Activated CD4-positive, alpha-beta T cell treated with anti-CD3 and anti-CD28 coated beads, Interleukin-2, Interleukin-6, amounts not matched to agents 100 ng/mL and 50 ng/mL, durations not matched to agents 16 hours and 8 hours (primary cell): ENCODE measurements around the gene TEX11.
"Not testable (repeated sequence)": the region's sequence is repeated elsewhere in the genome, so short reads cannot be mapped to it uniquely, and the experiment has no call there.

Source experiments
- DNase-seq: peaks from one replicate; pipeline ENCODE4 v3.0.0-alpha.2; 2020

Gene TEX11

GRCh38 chrX:70577442-70577841 lies 331.1 kb downstream of the TEX11 start:
- DNase-seq = no peak

DNA sequence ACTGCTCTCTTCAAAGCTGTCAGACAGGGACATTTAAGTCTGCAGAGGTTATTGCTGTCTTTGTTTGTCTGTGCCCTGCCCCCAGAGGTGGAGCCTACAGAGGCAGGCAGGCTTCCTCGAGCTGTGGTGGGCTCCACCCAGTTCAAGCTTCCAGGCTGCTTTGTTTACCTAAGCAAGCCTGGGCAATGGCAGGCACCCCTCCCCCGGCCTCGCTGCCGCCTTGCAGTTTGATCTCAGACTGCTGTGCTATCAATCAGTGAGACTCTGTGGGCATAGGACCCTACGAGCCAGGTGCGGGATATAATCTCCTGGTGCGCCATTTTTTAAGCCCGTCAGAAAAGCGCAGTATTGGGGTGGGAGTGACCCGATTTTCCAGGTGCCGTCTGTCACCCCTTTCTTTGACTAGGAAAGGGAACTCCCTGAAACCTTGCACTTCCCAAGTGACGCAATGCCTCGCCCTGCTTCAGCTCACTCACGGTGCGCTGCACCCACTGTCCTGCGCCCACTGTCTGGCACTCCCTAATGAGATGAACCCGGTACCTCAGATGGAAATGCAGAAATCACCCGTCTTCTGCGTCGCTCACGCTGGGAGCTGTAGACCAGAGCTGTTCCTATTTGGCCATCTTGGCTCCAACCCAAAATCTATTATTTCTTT lies 338.5 kb downstream of the TEX11 start:
- DNase-seq = not testable (repeated sequence)

DNA sequence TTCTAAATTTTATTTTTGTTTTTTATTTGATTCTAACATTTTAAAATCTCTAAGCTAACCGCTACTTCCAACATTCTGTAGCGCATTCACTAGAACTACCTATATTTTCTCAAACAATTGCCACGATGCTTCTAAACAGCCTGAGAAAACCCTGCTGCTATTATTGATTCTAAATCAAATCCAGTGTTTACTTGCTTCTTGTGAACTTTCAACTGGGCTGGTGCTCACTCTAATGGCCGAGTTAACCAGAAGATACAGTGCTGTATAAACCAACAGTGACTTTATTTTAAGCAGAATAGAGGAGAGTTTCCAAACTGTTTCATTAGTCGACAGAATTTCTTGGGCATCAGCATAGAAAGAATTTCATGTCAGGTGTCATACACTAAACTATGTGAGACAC lies 353.6 kb downstream of the TEX11 start:
- no peak for DNase-seq

GRCh38 chrX:70554523-70554922 lies 354.0 kb downstream of the TEX11 start:
- DNase-seq = no peak

DNA sequence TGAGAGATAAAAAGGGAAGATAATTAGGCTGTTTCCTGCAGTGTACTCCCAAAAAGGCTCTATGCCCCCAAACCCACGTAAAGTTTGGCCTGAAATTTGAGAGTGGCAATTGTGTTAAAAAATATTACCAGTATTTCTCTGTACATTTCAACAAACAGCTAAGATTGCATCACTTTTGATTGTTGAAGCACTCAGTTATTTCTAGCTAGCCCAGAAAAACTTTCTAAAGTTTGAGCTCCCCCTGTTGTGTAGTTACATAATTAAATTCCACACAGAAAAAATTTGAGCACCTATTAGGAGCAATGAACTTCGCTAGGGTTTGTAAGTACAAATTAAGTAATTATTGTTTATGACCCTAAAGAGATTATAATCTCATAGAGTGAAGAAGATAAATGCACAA lies 354.4 kb downstream of the TEX11 start:
- peak; percentile 10 for DNase-seq

DNA sequence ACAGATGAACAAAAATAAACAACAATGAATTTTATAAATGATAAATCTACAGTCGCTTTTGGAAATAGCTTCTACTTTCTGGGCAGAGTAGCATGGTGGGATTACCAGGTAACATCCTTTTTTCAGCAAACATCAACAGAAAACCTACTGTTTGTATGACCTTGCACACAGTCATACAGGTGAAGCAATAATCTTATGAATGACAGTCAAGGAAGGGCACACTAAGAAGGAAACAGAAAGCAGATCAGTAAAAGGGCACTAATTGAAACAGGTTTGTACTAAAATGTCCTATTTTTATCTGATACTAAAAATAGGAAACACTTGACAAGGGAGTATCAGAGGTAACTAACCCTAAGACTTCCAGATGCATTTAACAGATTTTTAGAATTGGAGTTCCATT lies 355.0 kb downstream of the TEX11 start:
- peak; percentile 12 for DNase-seq

DNA sequence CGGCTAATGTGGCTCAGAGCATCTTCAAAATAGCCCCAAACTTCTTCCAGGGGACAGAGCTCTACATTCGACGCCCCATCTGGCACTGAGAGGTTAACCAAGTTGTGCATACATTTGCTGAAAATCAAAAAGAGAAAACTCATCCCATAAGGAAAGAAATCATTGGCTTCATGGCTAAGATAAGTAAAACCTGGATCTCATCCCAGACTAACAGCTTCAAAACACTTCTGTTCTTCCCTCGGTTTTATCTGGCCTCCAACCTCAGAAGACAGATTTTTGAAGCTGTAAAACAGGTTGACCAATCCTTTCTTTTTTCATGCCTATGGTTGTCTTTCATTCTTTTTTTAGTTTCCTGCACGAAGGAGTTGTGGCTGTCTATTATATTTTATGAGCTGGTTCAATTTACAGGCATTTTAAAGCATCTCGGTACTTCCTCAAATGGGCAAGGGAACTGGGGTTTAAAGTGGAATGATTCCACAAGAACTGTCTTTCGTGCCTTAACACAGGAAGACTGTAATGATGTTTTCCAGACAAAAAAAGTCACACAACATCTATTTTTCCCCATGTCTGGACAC lies 356.3 kb downstream of the TEX11 start:
- no peak for DNase-seq

DNA sequence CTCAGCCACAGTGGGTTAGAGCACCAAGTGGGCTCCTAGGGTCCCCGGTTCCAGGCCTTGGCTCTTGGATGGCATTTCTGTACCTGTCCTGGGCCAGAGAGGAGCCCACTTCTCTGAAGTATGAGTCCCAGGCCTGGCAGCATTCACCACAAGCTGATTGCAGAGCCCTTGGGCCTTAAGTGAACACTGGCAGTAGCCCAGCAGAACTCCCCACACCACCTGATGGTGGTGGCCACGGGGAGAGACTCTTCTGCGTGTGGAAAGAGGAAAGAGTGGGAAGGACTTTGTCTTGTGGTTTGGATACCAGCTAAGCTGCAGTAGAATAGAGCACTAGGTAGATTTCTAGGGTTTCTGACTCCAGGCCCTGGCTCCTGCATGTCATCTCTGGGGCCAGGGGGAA lies 359.1 kb downstream of the TEX11 start:
- DNase-seq = no peak

DNA sequence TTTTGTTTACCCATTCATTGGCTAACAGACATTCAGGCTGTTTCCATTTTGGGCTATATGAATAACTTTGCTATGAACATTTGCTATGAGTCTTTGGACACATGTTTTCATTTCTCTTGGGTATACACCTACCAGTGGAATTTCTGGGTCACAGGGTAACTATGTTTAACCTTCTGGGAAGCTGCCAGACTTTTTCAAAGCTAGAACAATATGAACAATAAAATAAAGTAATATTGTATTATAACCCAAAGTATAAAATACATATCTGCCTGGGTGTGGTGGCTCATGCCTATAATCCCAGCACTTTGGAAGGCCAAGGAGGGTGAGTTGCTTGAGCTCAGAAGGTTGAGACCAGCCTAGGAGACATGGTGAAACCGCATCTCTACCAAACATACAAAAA lies 373.3 kb downstream of the TEX11 start:
- DNase-seq = no peak

GRCh38 chrX:70527610-70528345 lies 380.7 kb downstream of the TEX11 start:
- no peak for DNase-seq

GRCh38 chrX:70527053-70527452 lies 381.5 kb downstream of the TEX11 start:
- no peak for DNase-seq

DNA sequence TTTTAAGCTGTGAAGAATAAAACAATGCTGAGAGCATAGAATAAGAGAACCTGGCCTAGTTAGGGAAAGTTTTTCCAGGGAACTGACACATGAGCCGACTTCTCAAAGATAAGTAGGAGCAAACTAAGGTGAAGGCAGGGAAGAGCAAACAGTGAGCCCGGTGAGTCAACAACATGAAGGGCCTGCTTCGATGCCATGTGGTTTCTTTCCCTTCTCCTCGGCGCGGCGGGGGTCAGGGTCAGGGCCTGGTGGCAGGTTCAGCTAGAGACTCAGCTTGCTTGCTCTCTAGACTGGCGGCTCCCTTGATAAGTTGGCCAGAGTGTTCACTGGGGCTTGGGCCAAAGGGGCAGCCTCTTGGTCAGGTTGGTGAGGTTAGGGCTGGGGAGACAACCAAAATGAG lies 382.8 kb downstream of the TEX11 start:
- DNase-seq = no peak

GRCh38 chrX:70515692-70516091 lies 392.8 kb downstream of the TEX11 start:
- not testable (repeated sequence) for DNase-seq

DNA sequence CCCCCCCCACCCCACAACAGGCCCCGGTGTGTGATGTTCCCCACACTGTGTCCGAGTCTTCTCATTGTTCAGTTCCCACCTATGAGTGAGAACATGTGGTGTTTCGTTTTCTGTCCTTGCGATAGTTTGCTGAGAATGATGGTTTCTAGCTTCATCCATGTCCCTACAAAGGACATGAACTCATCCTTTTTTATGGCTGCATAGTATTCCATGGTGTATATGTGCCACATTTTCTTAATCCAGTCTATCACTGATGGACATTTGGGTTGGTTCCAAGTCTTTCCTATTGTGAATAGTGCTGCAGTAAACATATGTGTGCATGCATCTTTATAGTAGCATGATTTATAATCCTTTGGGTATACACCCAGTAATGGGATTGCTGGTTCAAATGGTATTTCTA lies 393.2 kb downstream of the TEX11 start:
- not testable (repeated sequence) for DNase-seq

DNA sequence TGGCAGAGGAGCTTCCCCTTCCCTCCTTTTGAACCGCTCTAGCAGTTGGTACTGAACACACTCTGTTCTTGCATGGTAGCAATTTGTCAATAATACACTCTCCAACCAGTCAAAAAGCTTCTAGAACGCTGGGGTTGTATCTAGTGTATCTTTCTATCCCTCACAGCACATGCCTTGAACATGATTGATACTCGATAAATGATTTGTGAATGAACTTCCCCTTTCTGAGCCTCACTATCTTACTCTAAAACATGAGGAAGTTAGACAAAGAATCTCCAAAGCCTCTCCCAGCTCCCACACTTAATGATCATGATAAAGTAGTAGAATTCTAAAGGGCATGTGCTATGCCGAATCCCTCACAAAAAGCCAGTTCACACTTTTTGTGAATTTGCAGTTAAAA lies 399.4 kb downstream of the TEX11 start:
- no peak for DNase-seq

- peak; percentile 70 for DNase-seq
Observed at GRCh38 chrX:70508296-70508911, 400.1 kb downstream of the TEX11 start.

- DNase-seq = no peak
Observed at GRCh38 chrX:70505451-70505841, 403.1 kb downstream of the TEX11 start.

- DNase-seq = peak; percentile 48
Observed at GRCh38 chrX:70504772-70505450, 403.6 kb downstream of the TEX11 start.

DNA sequence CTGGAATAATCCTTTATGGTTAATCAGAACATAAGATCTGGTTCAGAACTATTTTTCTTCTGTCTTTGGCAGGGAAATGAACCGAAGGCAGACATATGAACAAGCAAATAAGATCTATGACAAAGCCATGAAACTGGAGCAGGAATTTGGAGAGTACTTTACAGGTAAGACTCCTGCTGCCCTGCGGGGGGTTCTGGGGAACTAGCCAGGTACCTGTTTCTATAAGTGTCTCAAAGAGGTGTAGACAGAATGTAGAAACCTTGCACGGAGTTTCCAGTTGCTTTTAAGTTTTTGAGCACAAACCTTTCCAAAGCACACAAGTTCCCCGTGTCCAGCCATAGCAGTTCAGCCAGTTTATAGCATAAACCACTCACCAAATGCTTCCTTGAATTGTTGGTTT lies 407.7 kb downstream of the TEX11 start:
- DNase-seq = no peak

- DNase-seq = no peak
Observed at GRCh38 chrX:70498129-70498528, 410.4 kb downstream of the TEX11 start.

DNA sequence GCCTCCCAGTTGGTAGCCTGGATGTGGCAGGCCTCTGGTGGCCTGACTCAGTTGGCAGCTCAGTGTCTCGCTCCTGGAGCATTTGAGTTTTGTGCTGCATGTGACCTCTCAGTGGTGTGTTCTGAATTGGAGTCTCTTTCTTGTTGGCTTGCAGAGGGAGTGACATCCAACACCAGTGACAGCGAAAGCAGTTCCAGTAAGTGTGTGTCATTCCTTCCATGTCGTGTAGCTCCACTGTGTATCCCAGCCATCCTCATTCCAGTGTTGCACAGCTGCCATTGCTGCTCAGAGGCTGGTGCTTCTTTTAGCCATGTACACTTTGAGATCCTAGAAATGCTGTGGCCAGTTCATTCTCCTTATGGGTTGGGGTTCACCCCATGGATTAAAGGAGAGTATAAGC lies 411.5 kb downstream of the TEX11 start:
- no peak for DNase-seq

DNA sequence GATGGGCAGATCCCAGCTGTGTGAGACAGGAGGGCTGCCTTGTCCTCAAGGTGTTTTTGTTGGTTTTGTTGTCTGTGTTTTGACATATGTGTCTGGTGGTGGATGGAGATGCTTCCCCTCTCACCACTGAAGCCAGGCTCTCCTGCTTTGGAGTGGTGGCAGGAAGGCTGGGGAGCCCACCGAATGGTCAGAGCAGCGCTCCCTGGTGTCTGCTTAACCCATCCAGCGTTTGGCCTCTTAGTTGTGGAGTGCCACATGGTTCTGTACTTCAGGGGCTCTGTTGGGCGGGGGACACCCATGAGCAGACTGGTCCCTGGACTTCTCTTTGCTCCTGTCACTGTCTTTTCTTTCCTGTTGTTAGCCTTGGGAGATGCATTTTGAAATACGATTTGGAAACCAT lies 412.0 kb downstream of the TEX11 start:
- no peak for DNase-seq

GRCh38 chrX:70494441-70494840 lies 414.1 kb downstream of the TEX11 start:
- DNase-seq = peak; percentile 33
